Sigmoid colon (tissue), 7 donors: Measurements from ENCODE around the gene MEGF11. TPM values are rescaled to one million over a fixed set of nuclear protein-coding genes. Genes with fewer than 3 reads are reported as not detected.

Experiments used
- DNase-seq: peaks from one replicate; pipeline ENCODE4 v3.0.0-alpha.2; 2019
- H3K27ac ChIP-seq, 4 donors: fragments of 200-600 bp; sonication (generic); one replicate each; pipeline ENCODE4 v1.5.1; 2016 to 2019; ENCODE audit warnings: mild to moderate bottlenecking in 1 of 4
- H3K27me3 ChIP-seq, 3 donors: fragments of 200-600 bp; sonication (generic); one replicate each; pipeline ENCODE4 v1.5.1; 2019; ENCODE audit warnings: mild to moderate bottlenecking in 1 of 3
- H3K36me3 ChIP-seq, 4 donors: fragments of 200-600 bp; sonication (generic); one replicate each; pipeline ENCODE4 v1.5.1; 2016 to 2019
- H3K4me1 ChIP-seq, 4 donors: fragments of 200-600 bp; sonication (generic); one replicate each; pipeline ENCODE4 v1.5.1; 2017 to 2019
- H3K4me3 ChIP-seq, 4 donors: fragments of 200-600 bp; sonication (generic); one replicate each; pipeline ENCODE4 v1.5.1; 2017 to 2019; ENCODE audit warnings: mild to moderate bottlenecking in 2 of 4, moderate library complexity in 1 of 4
- H3K9me3 ChIP-seq, 4 donors: fragments of 200-600 bp in 3 of 4; sonication (generic) in 3 of 4; one replicate each; pipeline versions ENCODE4 v1.5.1 to v1.6.1; 2013 to 2019
- EP300 ChIP-seq, 4 donors: sonication (generic); formaldehyde crosslinking; IDR thresholded peaks; one replicate each; pipeline ENCODE4 v1.6.1; 2017; ENCODE audit warnings: antibody characterized with exemption in 4 of 4
- POLR2A ChIP-seq, 2 donors: fragments of 450-650 bp; IDR thresholded peaks; one replicate each; pipeline ENCODE4 v1.6.1; 2016; ENCODE audit warnings: antibody characterized with exemption in 2 of 2, mild to moderate bottlenecking in 2 of 2, moderate library complexity in 2 of 2
- POLR2AphosphoS5 ChIP-seq, 4 donors: sonication (generic); formaldehyde crosslinking; IDR thresholded peaks; one replicate each; pipeline ENCODE4 v1.6.1; 2017; ENCODE audit warnings: antibody characterized with exemption in 4 of 4
- WGBS, 2 donors: extraction: QIAGEN DNeasy Blood & Tissue Kit; methylation state at CpG; one replicate each; pipeline ENCODE4 v1.1.7; 2013; 5-methylcytosine and 5-hydroxymethylcytosine counted together
- intact Hi-C: fragments of 100-400 bp; cut with DNase I; formaldehyde crosslinking; loops from one replicate; pipeline ENCODE4 v1.15.1; 2023
- polyA plus RNA-seq, 3 donors: library from polyadenylated mRNA; stranded (reverse); fragments of 200-250 nt; gene quantifications; one replicate each; pipeline ENCODE4 v1.2.3, GENCODE V29; 2013
- total RNA-seq, 4 donors: library from RNA; depleted of rRNA; stranded (reverse); fragments of >200 nt; gene quantifications; one replicate each; pipeline ENCODE4 v1.1.0, GENCODE V29; 2016
- TF ChIP-seq, protein P1 (sequence below), 4 experiments: fragments of 450-650 bp in 3 of 4; fragments of 200-600 bp in 1 of 4; IDR thresholded peaks; one replicate each; pipeline ENCODE4 v1.5.1; 2016 to 2019; ENCODE audit warnings: antibody characterized with exemption in 4 of 4, mild to moderate bottlenecking in 3 of 4, moderate library complexity in 2 of 4
- donor health status: healthy with polysubstance abuse.
- donor health status: Bipolar disorder and iron deficiency.
- donor health status: healthy.

Gene MEGF11
- total and polyA plus RNA-seq, 7 donors, result 0.04 TPM; not detected in 6

DNA sequence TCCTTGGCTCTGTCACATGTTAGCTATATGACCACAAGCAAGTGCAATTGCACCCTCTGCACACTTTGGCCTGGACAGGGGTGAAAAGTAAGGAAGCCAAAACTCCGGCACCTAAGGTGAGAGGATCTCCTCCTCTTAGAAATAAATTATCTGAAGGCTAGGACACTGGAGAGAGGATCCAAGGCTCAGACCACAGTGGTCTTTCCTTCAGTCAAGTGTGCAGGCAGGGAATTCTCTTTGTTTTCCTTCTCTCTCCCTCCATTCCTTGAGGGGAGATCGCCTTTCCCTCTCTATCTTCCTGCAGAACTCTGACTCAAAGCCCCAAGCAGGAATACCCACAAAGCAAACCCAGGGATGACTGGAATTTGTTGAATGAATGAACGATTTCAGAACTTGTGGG, 3.1 kb upstream of the MEGF11 start:
- H3K4me3 ChIP-seq, result no peak overlapping the region
- no peak overlapping the region for H3K27ac ChIP-seq
- TF ChIP-seq, protein P1, sequence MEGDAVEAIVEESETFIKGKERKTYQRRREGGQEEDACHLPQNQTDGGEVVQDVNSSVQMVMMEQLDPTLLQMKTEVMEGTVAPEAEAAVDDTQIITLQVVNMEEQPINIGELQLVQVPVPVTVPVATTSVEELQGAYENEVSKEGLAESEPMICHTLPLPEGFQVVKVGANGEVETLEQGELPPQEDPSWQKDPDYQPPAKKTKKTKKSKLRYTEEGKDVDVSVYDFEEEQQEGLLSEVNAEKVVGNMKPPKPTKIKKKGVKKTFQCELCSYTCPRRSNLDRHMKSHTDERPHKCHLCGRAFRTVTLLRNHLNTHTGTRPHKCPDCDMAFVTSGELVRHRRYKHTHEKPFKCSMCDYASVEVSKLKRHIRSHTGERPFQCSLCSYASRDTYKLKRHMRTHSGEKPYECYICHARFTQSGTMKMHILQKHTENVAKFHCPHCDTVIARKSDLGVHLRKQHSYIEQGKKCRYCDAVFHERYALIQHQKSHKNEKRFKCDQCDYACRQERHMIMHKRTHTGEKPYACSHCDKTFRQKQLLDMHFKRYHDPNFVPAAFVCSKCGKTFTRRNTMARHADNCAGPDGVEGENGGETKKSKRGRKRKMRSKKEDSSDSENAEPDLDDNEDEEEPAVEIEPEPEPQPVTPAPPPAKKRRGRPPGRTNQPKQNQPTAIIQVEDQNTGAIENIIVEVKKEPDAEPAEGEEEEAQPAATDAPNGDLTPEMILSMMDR (IDR thresholded peaks at IDR 0.05), result no peak
- no peak for TF ChIP-seq EP300 (IDR thresholded peaks at IDR 0.05)
- no peak for TF ChIP-seq POLR2AphosphoS5 (IDR thresholded peaks at IDR 0.05)
- TF ChIP-seq POLR2A (IDR thresholded peaks at IDR 0.05), result no peak
- intact Hi-C loops, result no loop called here
- H3K27me3 ChIP-seq, result peaks cover 24 to 72% (median 46%) of the 10 kb centered on the region in 3 donors
- no peaks in the 10 kb centered on the region for H3K36me3 ChIP-seq
- peaks cover 0 to 30% (median 28%) of the 10 kb centered on the region in 4 donors for H3K4me1 ChIP-seq
- 74 to 80% methylated on average over 3 of the region's 3 CpGs for WGBS, 2 donors
- no peaks in the 10 kb centered on the region for H3K9me3 ChIP-seq
- DNase-seq, result no peak

DNA sequence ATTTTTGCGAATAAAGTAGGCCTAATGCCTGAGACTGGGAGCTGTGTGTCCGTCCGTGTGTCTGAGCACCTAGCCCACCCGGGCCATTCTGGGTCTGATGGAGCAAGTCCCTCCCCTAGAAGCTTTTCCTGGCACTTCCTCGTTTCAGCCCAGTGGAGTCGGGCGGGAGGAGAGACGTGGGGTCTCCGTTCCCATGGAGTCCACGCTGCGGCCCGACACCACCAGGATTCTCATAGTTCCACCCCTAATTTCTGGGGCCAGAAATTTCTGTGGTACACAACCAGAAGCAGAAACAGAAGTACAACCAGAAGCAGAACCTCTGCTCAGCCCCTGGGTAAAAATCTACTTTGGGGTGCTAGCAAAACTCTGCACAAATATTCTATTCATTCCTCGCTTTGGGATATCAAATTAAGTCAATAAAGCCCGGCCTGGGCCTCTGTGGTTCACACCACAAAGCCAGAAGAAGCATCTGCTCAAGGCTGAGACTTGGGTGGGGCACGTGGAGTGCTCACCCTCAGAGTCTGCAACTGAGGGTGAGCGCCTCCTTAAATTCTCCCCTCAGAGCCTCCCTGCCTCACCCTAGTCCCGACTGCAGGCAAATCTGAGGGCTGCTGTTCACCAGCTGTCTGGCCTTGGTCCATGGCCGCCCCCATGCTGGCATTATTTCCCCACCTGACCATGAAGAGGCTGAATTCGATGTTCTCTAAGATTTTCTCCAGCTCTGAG, 1.6 kb upstream of the MEGF11 start:
- intact Hi-C loops, result loop anchor here (5.0 kb wide), 1 partner anchor 32 kb away; no protein-coding TSS in a partner anchor
- Histone ChIP-seq H3K27me3 (peaks cover 24 to 88% (median 59%) of the 10 kb centered on the region in 3 donors), H3K4me1 (peaks cover 0 to 31% (median 29%) of the 10 kb centered on the region in 4 donors), H3K27ac (no peak overlapping the region), H3K36me3 (no peaks in the 10 kb centered on the region), H3K4me3 (no peak overlapping the region), H3K9me3 (no peaks in the 10 kb centered on the region)
- TF ChIP-seq EP300 (IDR thresholded peaks at IDR 0.05), result no peak
- TF ChIP-seq, protein P1 (IDR thresholded peaks at IDR 0.05), result no peak
- DNase-seq, result no peak
- 33 to 56% methylated on average over 19 of the region's 19 CpGs for WGBS, 2 donors

DNA sequence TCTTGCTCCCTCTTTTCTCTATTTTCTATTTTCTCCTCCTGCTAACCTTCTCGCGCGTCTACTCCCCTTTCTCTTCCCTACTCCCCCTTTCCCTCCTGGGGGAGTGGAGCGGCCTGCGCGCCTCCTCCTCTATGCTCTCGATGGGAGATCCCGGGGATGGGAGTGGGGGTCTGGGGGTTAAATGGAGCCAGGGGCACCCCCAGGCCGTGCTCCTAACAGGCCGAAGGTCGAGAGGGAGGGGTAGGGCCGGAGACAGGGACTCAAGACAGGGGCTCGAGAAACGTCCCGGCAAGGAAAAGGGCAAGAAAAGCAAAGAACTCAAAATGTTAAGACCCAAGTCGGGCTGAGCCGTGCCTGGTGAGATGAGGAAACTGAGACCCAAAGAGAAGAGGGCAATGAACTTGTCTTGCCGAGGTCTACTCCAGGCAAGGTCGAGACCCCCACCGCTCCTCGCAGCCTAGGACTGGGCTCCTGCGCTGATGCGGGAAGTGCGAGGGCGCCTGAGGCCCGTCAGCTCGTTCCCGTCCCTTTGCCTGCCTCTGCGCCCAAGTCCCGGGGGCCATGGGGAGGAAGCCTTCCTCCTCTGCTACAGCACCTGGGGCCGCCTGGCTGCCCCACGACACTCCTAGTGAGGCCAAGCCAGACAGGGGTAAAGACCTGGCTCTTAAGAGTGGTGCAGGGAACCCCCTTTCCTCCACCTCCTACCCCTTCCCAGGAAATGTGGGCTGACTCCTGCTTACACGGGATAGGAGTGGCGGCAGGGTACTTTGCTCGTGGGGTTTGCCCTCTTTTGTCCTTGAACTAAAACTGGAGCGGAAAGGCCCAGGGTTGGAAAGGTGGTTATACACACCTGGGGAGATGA, 770 bp upstream of the MEGF11 start:
- WGBS, 2 donors, result 5 to 6% methylated on average over 36 of the region's 36 CpGs
- DNase-seq, result no peak
- no peaks in the 10 kb centered on the region for H3K9me3 ChIP-seq
- TF ChIP-seq EP300 (IDR thresholded peaks at IDR 0.05), result no peak
- TF ChIP-seq POLR2A (IDR thresholded peaks at IDR 0.05), result no peak
- TF ChIP-seq, protein P1 (IDR thresholded peaks at IDR 0.05), result no peak
- no peak for TF ChIP-seq POLR2AphosphoS5 (IDR thresholded peaks at IDR 0.05)
- peaks cover 0 to 31% (median 29%) of the 10 kb centered on the region in 4 donors for H3K4me1 ChIP-seq
- no peaks in the 10 kb centered on the region for H3K36me3 ChIP-seq
- H3K27me3 ChIP-seq, result peaks cover 24 to 94% (median 59%) of the 10 kb centered on the region in 3 donors
- H3K27ac ChIP-seq, result no peak overlapping the region
- peak overlapping the region in 3 of 4 donors; percentile 42 to 59 (median 52) for H3K4me3 ChIP-seq
- intact Hi-C loops, result loop anchor here (5.0 kb wide), 1 partner anchor 33 kb away; no protein-coding TSS in a partner anchor

DNA sequence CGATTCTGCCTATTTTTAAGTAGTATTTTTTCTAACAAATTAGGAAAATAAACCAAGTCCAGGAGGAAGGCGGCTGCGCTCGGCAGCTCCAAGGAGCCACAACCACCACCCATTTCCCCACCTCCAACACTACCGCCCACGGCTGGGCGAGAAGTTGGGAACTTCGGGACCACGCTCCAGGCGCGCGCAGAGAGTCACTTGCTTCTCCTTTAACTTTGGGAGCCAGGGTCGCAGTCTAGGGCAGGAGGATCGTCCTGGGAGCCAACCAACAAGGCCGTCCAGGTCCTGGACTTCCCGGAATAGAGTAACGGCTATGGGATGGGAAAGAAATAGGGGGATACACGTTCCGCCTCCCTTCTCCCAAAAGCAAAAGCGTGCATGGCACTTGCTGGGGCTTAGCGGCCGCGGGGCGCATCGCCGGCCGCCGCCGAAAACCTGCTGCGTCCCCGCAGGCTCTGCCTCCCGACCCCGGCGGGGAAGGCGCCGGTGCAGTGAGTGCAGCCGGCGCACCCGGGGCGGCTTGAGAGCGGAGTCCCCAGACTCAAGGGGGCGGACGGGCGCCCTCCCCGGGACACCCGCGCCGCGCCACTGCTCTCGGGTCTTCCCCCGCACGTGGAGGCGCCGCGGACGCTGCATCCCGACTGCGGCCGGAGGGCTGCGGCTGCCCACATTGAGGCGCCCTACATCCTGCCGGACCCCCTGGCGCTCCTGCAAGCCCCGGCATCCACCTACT, 699 bp downstream of the MEGF11 start:
- peaks cover 24 to 83% (median 56%) of the 10 kb centered on the region in 3 donors for H3K27me3 ChIP-seq
- H3K36me3 ChIP-seq, result no peaks in the 10 kb centered on the region
- WGBS, 2 donors, result 1% methylated on average over 64 of the region's 64 CpGs

More for the DNA sequence above, 699 bp downstream of the MEGF11 start:
- peaks cover 0 to 31% (median 29%) of the 10 kb centered on the region in 4 donors for H3K4me1 ChIP-seq
- H3K27ac ChIP-seq, result no peak overlapping the region
- intact Hi-C loops, result loop anchor here (5.0 kb wide), 1 partner anchor 34 kb away; no protein-coding TSS in a partner anchor
- H3K4me3 ChIP-seq, result peak overlapping the region; percentile 13 to 59 (median 47)
- H3K9me3 ChIP-seq, result no peaks in the 10 kb centered on the region
- no peak for TF ChIP-seq POLR2AphosphoS5 (IDR thresholded peaks at IDR 0.05)
- no peak for TF ChIP-seq EP300 (IDR thresholded peaks at IDR 0.05)
- no peak for TF ChIP-seq POLR2A (IDR thresholded peaks at IDR 0.05)
- TF ChIP-seq, protein P1 (IDR thresholded peaks at IDR 0.05), result no peak
- DNase-seq, result no peak
